ENCODE measurements around the gene TYMS.

The TYMS gene

DNA sequence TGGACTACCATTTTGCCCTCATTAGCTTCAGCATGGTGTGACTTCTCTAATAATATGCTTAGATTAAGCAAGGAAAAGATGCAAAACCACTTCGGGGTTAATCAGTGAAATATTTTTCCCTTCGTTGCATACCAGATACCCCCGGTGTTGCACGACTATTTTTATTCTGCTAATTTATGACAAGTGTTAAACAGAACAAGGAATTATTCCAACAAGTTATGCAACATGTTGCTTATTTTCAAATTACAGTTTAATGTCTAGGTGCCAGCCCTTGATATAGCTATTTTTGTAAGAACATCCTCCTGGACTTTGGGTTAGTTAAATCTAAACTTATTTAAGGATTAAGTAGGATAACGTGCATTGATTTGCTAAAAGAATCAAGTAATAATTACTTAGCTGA, 16.3 kb downstream of the TYMS start:
- DNase-seq (ENCODE audit: low read depth) = no peak
- no peak for TF ChIP-seq CTCF (conservative IDR thresholded peaks at IDR 0.05; ENCODE audit: low read depth, low read length)
- no peak overlapping the region for H3K4me3 ChIP-seq (ENCODE audit: low read depth, low read length)

DNA sequence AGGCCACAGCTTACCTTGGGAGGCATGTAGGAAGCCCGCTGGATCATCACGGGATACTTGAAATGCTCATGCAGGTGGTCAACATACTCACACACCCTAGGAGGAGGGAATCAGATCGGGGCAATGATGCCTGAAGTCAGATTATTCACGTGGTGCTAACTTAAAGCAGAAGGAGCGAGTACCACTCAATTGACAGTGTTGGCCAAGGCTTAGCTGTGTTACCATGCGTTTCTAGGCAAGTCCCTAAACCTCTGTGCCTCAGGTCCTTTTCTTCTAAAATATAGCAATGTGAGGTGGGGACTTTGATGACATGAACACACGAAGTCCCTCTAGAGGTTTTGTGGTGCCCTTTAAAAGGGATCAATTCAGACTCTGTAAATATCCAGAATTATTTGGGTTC, 17.9 kb downstream of the TYMS start:
- no peak for TF ChIP-seq CTCF (conservative IDR thresholded peaks at IDR 0.05; ENCODE audit: low read depth, low read length)
- no peak for DNase-seq (ENCODE audit: low read depth)
- H3K4me3 ChIP-seq (ENCODE audit: low read depth, low read length) = no peak overlapping the region

DNA sequence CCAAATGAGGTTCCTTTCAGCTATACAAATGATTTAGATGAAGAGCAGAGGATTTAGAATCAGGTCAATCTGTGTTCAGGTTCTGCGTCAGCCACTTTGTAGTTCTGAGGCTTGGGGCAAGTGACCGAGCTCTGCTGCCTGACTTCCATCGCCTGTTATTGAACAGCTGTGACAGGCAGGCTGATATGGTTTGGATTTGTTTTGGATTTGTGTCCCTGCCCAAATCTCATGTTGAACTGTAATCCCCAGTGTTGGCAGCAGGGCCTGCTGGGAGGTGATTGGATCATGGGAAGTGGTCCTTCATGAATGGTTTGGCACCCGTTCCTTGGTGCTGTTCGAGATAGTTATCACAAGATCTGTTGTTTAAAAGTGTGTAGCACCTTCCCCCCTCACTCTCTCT, 18.6 kb downstream of the TYMS start:
- H3K4me3 ChIP-seq (ENCODE audit: low read depth, low read length) = no peak overlapping the region
- no peak for DNase-seq (ENCODE audit: low read depth)
- no peak for TF ChIP-seq CTCF (conservative IDR thresholded peaks at IDR 0.05; ENCODE audit: low read depth, low read length)

DNA sequence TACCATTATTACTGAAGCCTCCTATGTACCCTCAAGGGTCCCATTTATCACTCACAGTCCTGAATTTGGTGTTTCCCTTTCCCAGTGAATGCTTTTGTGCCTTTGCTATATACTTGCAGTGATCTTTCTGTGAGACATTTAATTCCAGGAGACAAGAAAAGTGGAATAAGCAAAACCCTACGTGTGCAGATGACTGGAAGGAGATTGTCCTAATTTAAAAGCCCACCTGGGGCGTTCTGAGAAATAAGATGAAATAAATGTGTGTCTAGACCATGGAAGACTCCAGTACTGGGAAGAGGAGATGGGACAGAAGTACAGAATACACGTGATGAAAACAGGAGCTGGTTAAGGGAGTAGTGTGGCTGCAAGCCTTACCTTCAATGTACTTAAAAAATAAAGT, 19.3 kb downstream of the TYMS start:
- TF ChIP-seq CTCF (conservative IDR thresholded peaks at IDR 0.05; ENCODE audit: low read depth, low read length) = no peak
- no peak overlapping the region for H3K4me3 ChIP-seq (ENCODE audit: low read depth, low read length)
- DNase-seq (ENCODE audit: low read depth) = no peak

DNA sequence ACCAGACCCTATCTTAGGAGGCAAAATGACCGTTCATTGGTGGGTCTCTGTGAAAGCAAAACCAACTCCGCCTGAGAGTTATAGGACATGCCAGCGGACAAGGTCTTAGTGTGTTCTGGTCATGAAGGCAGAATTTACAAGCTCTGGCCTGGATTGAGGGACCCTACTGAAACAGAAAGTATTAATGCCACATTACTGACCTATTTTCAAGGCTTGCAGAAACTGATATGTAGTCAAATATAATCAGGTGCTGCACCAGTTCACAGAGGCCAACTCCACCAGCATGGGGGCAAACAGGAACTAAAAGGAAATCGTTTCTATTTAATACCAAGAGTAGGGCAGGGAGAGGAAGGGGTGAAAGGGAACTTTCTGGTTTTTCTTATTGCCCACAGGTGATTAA, 19.7 kb downstream of the TYMS start:
- H3K4me3 ChIP-seq (ENCODE audit: low read depth, low read length) = no peak overlapping the region
- TF ChIP-seq CTCF (conservative IDR thresholded peaks at IDR 0.05; ENCODE audit: low read depth, low read length) = no peak
- DNase-seq (ENCODE audit: low read depth) = no peak

GRCh38 chr18:677951-678381, 20.5 kb downstream of the TYMS start:
- no peak for TF ChIP-seq CTCF (conservative IDR thresholded peaks at IDR 0.05; ENCODE audit: low read depth, low read length)
- DNase-seq (ENCODE audit: low read depth) = no peak
- H3K4me3 ChIP-seq (ENCODE audit: low read depth, low read length) = no peak overlapping the region

GRCh38 chr18:678482-679182, 21.2 kb downstream of the TYMS start:
- DNase-seq (ENCODE audit: low read depth) = no peak
- TF ChIP-seq CTCF (conservative IDR thresholded peaks at IDR 0.05; ENCODE audit: low read depth, low read length) = no peak
- H3K4me3 ChIP-seq (ENCODE audit: low read depth, low read length) = no peak overlapping the region

Measured in choroid plexus epithelial cell (primary cell).